ENCODE results near the gene P3R3URF. TPM values are rescaled to one million over a fixed set of nuclear protein-coding genes. Genes with fewer than 3 reads are reported as not detected.

P3R3URF gene
- total RNA-seq, 5 donors from 2014 or later (not counting 1 experiment from before 2014, with no cell fraction given), result not detected

- CTCF ChIA-PET, result no interaction called here
Observed at GRCh38 chr1:46197560-46197963, 21.3 kb upstream of the P3R3URF start.

GRCh38 chr1:46196609-46197008 is 20.3 kb upstream of the P3R3URF start:
- WGBS (ENCODE audit: insufficient coverage), result 98% methylated on average over 8 of the region's 9 CpGs
- CTCF ChIA-PET, result no interaction called here

More at GRCh38 chr1:46197560-46197963, 21.3 kb upstream of the P3R3URF start:
- 84% methylated on average over 8 of the region's 9 CpGs for WGBS (ENCODE audit: insufficient coverage)
- Histone ChIP-seq H3K27ac (ENCODE audit: low read length) (peak overlapping the region; percentile 25), H3K27me3 (replicated peaks in 1 of 2; ENCODE audit: control insufficient read depth in 2 of 2, extremely low read depth in 1 of 2, insufficient read depth in 2 of 2, low read length in 1 of 2) (no peaks in the 10 kb centered on the region), H3K4me3 (ENCODE audit: control insufficient read depth in 1 of 2, extremely low read depth in 1 of 2, low read length in 1 of 2) (peak overlapping the region; percentile 61 to 89), H3K4me1 (ENCODE audit: control insufficient read depth in 1 of 2, extremely low read depth in 1 of 2, insufficient read depth in 2 of 2, low read length in 2 of 2) (peaks cover 15 to 30% of the 10 kb centered on the region in 2 experiments), H3K9me3 (no peaks in the 10 kb centered on the region), H3K36me3 (ENCODE audit: control insufficient read depth in 2 of 2, extremely low read depth in 1 of 2, insufficient read depth in 1 of 2, low read length in 1 of 2) (peaks cover 19 to 32% of the 10 kb centered on the region in 2 donors)
- POLR2A ChIA-PET, result interaction anchor here in 1 of 2 donors (0.5 kb wide), 1 partner anchor 50 kb away, joined by 13 read pairs; the partner anchor contains the start of gene RAD54L
- Mint-ChIP-seq H3K36me3 (peaks cover 29% of the 10 kb centered on the region), H3K27me3 (no peaks in the 10 kb centered on the region), H3K4me1 (peaks cover 19 to 25% (median 21%) of the 10 kb centered on the region in 3 donors), H3K27ac (peak overlapping the region in 1 of 2 donors; percentile 66), H3K9me3 (no peaks in the 10 kb centered on the region), H3K4me3 (peak overlapping the region; percentile 75 to 84 (median 81))
- DNase-seq (no peak), ATAC-seq (replicated peaks in 1 of 4) (no peak)

DNA sequence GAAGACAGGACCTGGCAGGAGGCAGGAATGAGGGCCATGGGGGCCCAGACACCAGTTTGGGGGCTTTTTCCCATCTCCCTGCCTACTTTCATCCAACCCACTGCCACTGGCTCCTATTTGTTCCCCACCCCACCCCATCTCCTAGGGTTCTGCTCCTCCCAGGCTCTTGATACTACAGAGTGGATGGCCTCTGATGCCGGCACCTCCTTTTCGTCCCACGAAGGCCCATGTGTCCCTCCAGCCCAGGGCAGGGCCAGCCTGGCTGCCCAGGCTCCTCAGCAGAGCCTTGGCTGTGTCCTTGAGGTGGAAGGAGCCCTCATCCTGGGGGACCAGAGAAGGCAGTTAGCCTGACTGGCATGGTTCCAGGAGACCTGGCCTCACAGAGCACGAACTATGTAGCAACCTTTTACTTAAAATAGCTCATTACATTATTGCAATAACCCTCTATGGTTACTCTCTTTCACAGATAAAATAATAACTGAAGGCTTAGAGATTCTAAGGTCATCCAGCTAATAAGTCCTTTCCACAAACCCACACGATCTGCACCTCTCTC is 18.4 kb upstream of the P3R3URF start:
- H3K27me3 ChIP-seq (replicated peaks in 1 of 2; ENCODE audit: control insufficient read depth in 2 of 2, extremely low read depth in 1 of 2, insufficient read depth in 2 of 2, low read length in 1 of 2), result no peaks in the 10 kb centered on the region

More at GRCh38 chr1:46196609-46197008, 20.3 kb upstream of the P3R3URF start:
- Histone ChIP-seq H3K4me3 (ENCODE audit: control insufficient read depth in 1 of 2, extremely low read depth in 1 of 2, low read length in 1 of 2) (no peak overlapping the region), H3K9me3 (no peaks in the 10 kb centered on the region), H3K4me1 (ENCODE audit: control insufficient read depth in 1 of 2, extremely low read depth in 1 of 2, insufficient read depth in 2 of 2, low read length in 2 of 2) (peaks cover 15 to 30% of the 10 kb centered on the region in 2 experiments), H3K27me3 (replicated peaks in 1 of 2; ENCODE audit: control insufficient read depth in 2 of 2, extremely low read depth in 1 of 2, insufficient read depth in 2 of 2, low read length in 1 of 2) (no peaks in the 10 kb centered on the region), H3K36me3 (ENCODE audit: control insufficient read depth in 2 of 2, extremely low read depth in 1 of 2, insufficient read depth in 1 of 2, low read length in 1 of 2) (peaks cover 22 to 38% of the 10 kb centered on the region in 2 donors), H3K27ac (ENCODE audit: low read length) (no peak overlapping the region)
- H3K27ac Mint-ChIP-seq, result no peak overlapping the region
- H3K4me1 Mint-ChIP-seq, result peaks cover 16 to 24% (median 21%) of the 10 kb centered on the region in 3 donors
- H3K36me3 Mint-ChIP-seq, result peaks cover 31% of the 10 kb centered on the region
- no peak for ATAC-seq (replicated peaks in 1 of 4)
- H3K4me3 Mint-ChIP-seq, result peak overlapping the region in 2 of 3 donors; percentile 75 to 84
- H3K9me3 Mint-ChIP-seq, result no peaks in the 10 kb centered on the region
- no peaks in the 10 kb centered on the region for H3K27me3 Mint-ChIP-seq
- DNase-seq, result no peak
- POLR2A ChIA-PET, result no interaction called here

DNA sequence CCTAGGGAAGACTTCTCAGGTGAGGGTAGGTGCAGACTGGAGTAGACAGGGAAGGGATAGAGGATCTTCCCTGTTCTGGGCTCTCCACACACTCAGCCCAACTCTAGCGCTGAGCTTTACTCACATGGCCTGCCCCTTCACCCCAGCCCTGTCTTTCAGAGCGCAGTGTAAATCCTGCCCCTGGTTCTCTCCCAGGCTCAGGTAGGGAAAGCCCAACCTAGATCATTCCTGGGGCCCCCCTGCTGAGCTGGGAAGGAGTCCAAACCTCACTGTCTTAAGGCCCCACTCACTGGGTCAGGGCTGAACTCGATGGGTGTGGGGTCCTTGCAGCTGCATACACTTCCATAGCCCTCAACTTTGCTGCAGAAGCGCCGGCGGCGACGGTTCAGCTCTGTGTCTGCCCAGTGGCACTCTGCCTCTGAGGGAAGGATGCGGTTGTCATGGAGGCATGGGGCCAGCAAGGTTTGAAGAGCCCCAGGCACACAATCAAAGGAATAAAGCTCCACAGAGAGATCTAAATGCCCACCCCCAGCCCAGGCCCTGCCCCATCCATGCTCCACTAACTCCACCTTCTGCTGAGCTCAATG is 17.8 kb upstream of the P3R3URF start:
- H3K4me1 ChIP-seq (ENCODE audit: control insufficient read depth in 1 of 2, extremely low read depth in 1 of 2, insufficient read depth in 2 of 2, low read length in 2 of 2), result peaks cover 11 to 28% of the 10 kb centered on the region in 2 experiments
- Mint-ChIP-seq H3K36me3 (peaks cover 37% of the 10 kb centered on the region), H3K27ac (no peak overlapping the region), H3K4me3 (no peak overlapping the region), H3K4me1 (peaks cover 16 to 18% (median 18%) of the 10 kb centered on the region in 3 donors), H3K9me3 (no peaks in the 10 kb centered on the region), H3K27me3 (no peaks in the 10 kb centered on the region)
- peaks cover 24 to 58% of the 10 kb centered on the region in 2 donors for H3K36me3 ChIP-seq (ENCODE audit: control insufficient read depth in 2 of 2, extremely low read depth in 1 of 2, insufficient read depth in 1 of 2, low read length in 1 of 2)
- 100% methylated on average over 8 of the region's 9 CpGs for WGBS (ENCODE audit: insufficient coverage)
- H3K4me3 ChIP-seq (ENCODE audit: control insufficient read depth in 1 of 2, extremely low read depth in 1 of 2, low read length in 1 of 2), result no peak overlapping the region
- ATAC-seq (replicated peaks in 1 of 4), result no peak
- H3K9me3 ChIP-seq, result no peaks in the 10 kb centered on the region
- POLR2A ChIA-PET, result no interaction called here
- CTCF ChIA-PET, result interaction anchor here in 1 of 2 donors (1.0 kb wide), 1 partner anchor 11 kb away, joined by 3 read pairs; no protein-coding TSS in a partner anchor
- no peak for DNase-seq
- no peak overlapping the region for H3K27ac ChIP-seq (ENCODE audit: low read length)
- H3K27me3 ChIP-seq (replicated peaks in 1 of 2; ENCODE audit: control insufficient read depth in 2 of 2, extremely low read depth in 1 of 2, insufficient read depth in 2 of 2, low read length in 1 of 2), result no peaks in the 10 kb centered on the region

More for the DNA sequence above, 18.4 kb upstream of the P3R3URF start:
- H3K27ac Mint-ChIP-seq, result no peak overlapping the region
- Histone ChIP-seq H3K27ac (ENCODE audit: low read length) (no peak overlapping the region), H3K4me1 (ENCODE audit: control insufficient read depth in 1 of 2, extremely low read depth in 1 of 2, insufficient read depth in 2 of 2, low read length in 2 of 2) (peaks cover 15 to 30% of the 10 kb centered on the region in 2 experiments), H3K36me3 (ENCODE audit: control insufficient read depth in 2 of 2, extremely low read depth in 1 of 2, insufficient read depth in 1 of 2, low read length in 1 of 2) (peaks cover 22 to 52% of the 10 kb centered on the region in 2 donors), H3K9me3 (no peaks in the 10 kb centered on the region), H3K4me3 (ENCODE audit: control insufficient read depth in 1 of 2, extremely low read depth in 1 of 2, low read length in 1 of 2) (no peak overlapping the region)
- no peak for ATAC-seq (replicated peaks in 1 of 4)
- 80% methylated on average over 1 of the region's 5 CpGs for WGBS (ENCODE audit: insufficient coverage)
- no peaks in the 10 kb centered on the region for H3K27me3 Mint-ChIP-seq
- ChIA-PET CTCF (interaction anchor here in 1 of 2 donors (1.0 kb wide), 1 partner anchor 10 kb away, joined by 3 read pairs; no protein-coding TSS in a partner anchor), POLR2A (no interaction called here)
- H3K4me3 Mint-ChIP-seq, result no peak overlapping the region
- H3K9me3 Mint-ChIP-seq, result no peaks in the 10 kb centered on the region
- no peak for DNase-seq
- peaks cover 16 to 21% (median 21%) of the 10 kb centered on the region in 3 donors for H3K4me1 Mint-ChIP-seq
- H3K36me3 Mint-ChIP-seq, result peaks cover 31% of the 10 kb centered on the region

GRCh38 chr1:46193285-46193684 is 17.0 kb upstream of the P3R3URF start:
- DNase-seq (no peak), ATAC-seq (replicated peaks in 1 of 4) (no peak)
- Mint-ChIP-seq H3K9me3 (no peaks in the 10 kb centered on the region), H3K4me1 (peaks cover 14 to 16% (median 14%) of the 10 kb centered on the region in 3 donors), H3K27me3 (no peaks in the 10 kb centered on the region), H3K4me3 (no peak overlapping the region), H3K27ac (no peak overlapping the region), H3K36me3 (peaks cover 39% of the 10 kb centered on the region)
- H3K27me3 ChIP-seq (replicated peaks in 1 of 2; ENCODE audit: control insufficient read depth in 2 of 2, extremely low read depth in 1 of 2, insufficient read depth in 2 of 2, low read length in 1 of 2), result no peaks in the 10 kb centered on the region
- H3K4me1 ChIP-seq (ENCODE audit: control insufficient read depth in 1 of 2, extremely low read depth in 1 of 2, insufficient read depth in 2 of 2, low read length in 2 of 2), result peaks cover 9 to 20% of the 10 kb centered on the region in 2 experiments
- WGBS (ENCODE audit: insufficient coverage), result 99% methylated on average over 7 of the region's 7 CpGs
- ChIA-PET POLR2A (no interaction called here), CTCF (no interaction called here)
- peaks cover 24 to 62% of the 10 kb centered on the region in 2 donors for H3K36me3 ChIP-seq (ENCODE audit: control insufficient read depth in 2 of 2, extremely low read depth in 1 of 2, insufficient read depth in 1 of 2, low read length in 1 of 2)
- H3K9me3 ChIP-seq, result no peaks in the 10 kb centered on the region
- H3K27ac ChIP-seq (ENCODE audit: low read length), result no peak overlapping the region
- H3K4me3 ChIP-seq (ENCODE audit: control insufficient read depth in 1 of 2, extremely low read depth in 1 of 2, low read length in 1 of 2), result no peak overlapping the region

DNA sequence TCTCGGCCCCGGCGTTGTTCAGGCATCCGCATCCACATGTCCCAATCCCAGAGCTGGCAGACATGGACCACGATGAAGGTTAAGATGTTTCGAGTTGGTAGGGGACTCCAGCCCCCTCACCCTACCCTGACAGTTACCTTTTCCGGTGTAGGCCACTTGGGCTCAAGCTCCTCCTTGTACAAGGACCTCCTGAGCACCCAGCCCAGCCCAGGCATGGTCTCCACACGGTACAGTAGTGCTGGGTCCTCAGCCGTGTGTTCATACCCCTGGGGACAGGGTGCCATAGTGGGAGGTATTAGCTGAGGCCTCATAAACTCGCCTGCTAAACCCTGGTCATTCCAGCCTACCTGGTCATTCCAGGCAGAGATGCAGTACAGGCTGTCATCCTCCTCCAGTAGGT is 15.9 kb upstream of the P3R3URF start:
- Histone ChIP-seq H3K9me3 (no peaks in the 10 kb centered on the region), H3K27me3 (replicated peaks in 1 of 2; ENCODE audit: control insufficient read depth in 2 of 2, extremely low read depth in 1 of 2, insufficient read depth in 2 of 2, low read length in 1 of 2) (no peaks in the 10 kb centered on the region), H3K27ac (ENCODE audit: low read length) (no peak overlapping the region), H3K4me1 (ENCODE audit: control insufficient read depth in 1 of 2, extremely low read depth in 1 of 2, insufficient read depth in 2 of 2, low read length in 2 of 2) (peaks cover under 1 to 11% of the 10 kb centered on the region in 2 experiments), H3K36me3 (ENCODE audit: control insufficient read depth in 2 of 2, extremely low read depth in 1 of 2, insufficient read depth in 1 of 2, low read length in 1 of 2) (peaks cover 24 to 68% of the 10 kb centered on the region in 2 donors), H3K4me3 (ENCODE audit: control insufficient read depth in 1 of 2, extremely low read depth in 1 of 2, low read length in 1 of 2) (no peak overlapping the region)
- Mint-ChIP-seq H3K9me3 (no peaks in the 10 kb centered on the region), H3K27me3 (no peaks in the 10 kb centered on the region), H3K27ac (no peak overlapping the region), H3K4me1 (peaks cover 9 to 13% (median 10%) of the 10 kb centered on the region in 3 donors), H3K36me3 (peaks cover 47% of the 10 kb centered on the region), H3K4me3 (no peak overlapping the region)
- ATAC-seq (replicated peaks in 1 of 4) (no peak), DNase-seq (no peak)
- CTCF ChIA-PET, result no interaction called here
- POLR2A ChIA-PET, result no interaction called here
- WGBS (ENCODE audit: insufficient coverage), result 97% methylated on average over 5 of the region's 10 CpGs
